HG03175 (cell line): ENCODE data around the gene PRSS36.

ENCODE experiments used
- ATAC-seq: cut with Tn5 transposase; IDR thresholded peaks from one replicate; pipeline ENCODE4 v1.9.1; 2021; ENCODE audit warnings: mild to moderate bottlenecking, moderate library complexity; ENCODE audit not compliant: unreplicated experiment

PRSS36 gene

GRCh38 chr16:31128711-31129567 is 20.9 kb downstream of the PRSS36 start:
- no peak for ATAC-seq

DNA sequence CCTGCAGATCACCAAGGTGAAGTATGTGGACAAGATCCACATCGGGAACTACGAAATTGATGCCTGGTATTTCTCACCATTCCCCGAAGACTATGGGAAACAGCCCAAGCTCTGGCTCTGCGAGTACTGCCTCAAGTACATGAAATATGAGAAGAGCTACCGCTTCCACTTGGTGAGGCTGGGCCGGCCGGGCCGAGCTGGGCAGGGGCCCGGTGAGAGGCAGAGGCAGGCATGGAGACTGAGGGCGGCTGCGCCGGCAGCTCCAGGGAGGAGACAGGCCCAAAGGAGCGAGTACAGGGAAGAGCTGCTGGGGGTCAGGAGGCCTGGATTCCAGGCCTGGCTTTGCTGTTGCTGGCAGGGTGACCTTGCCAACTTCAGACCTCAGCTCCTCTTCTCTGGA is 22.7 kb downstream of the PRSS36 start:
- no peak for ATAC-seq

- ATAC-seq, result no peak
These were observed 24.0 kb downstream of the PRSS36 start for GRCh38 chr16:31125844-31126243.

GRCh38 chr16:31120129-31120528 is 29.7 kb downstream of the PRSS36 start:
- no peak for ATAC-seq

GRCh38 chr16:31118223-31119155 is 31.4 kb downstream of the PRSS36 start:
- ATAC-seq, result no peak

DNA sequence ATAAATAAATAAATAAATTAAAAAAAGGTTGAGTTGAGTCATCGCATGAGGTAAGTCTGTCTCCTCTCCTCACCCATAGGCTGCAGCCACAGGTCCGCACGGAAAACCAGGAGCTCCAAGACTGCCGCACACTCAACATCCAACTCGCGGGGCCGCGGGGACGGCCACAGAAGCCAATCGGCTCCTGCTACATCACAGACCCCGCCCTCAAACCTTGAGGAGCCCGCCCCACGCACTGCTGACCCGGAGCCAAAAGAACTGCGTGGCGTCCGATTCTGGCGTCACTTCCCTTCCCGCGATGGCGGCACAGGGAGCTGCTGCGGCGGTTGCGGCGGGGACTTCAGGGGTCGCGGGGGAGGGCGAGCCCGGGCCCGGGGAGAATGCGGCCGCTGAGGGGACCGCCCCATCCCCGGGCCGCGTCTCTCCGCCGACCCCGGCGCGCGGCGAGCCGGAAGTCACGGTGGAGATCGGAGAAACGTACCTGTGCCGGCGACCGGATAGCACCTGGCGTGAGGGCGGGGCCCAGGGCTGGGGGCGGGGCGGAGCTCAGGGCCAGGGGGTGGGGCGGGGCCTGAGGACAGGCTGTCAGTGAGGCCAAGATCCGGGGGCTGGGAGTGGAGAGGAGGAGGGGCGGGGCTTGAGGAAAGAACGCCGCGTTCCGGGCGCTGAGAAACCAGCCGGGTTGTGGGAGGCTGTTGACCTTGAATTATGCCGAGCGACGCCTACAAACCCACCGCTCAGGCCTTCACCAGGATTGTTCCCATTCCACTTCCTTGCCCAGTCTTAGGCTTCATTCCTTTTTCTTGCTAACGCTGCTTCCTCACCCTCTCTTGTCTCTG is 32.3 kb downstream of the PRSS36 start, which contains the start of gene KAT8:
TSS of gene KAT8 (plus strand) at position 281 of the 839 bp plus-strand sequence. CDS start at position 299, 18 bp downstream.
- ATAC-seq, result peak; percentile 91

DNA sequence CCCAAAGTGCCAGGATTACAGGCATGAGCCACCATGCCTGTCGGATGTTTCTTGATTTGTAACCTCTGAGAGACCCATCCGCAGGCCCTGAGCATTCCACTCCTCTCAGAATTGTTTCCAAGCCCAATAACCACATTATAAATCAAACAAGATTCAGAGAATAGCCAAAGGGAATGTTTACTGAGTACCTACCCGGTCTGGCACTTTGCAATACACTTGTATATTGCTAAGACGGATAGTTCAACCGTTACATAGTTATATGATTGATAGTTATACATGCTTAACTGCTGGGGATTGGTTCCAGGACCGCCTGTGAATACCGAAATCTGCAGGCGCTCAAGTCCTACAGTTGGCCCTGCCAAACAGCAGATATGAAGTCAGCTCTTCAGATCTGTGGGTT is 35.4 kb downstream of the PRSS36 start:
- no peak for ATAC-seq

GRCh38 chr16:31113121-31114120 is 36.4 kb downstream of the PRSS36 start:
- ATAC-seq, result no peak

GRCh38 chr16:31112711-31113110 is 37.2 kb downstream of the PRSS36 start:
- no peak for ATAC-seq

- ATAC-seq, result no peak
These were observed 37.9 kb downstream of the PRSS36 start for GRCh38 chr16:31111881-31112466.

DNA sequence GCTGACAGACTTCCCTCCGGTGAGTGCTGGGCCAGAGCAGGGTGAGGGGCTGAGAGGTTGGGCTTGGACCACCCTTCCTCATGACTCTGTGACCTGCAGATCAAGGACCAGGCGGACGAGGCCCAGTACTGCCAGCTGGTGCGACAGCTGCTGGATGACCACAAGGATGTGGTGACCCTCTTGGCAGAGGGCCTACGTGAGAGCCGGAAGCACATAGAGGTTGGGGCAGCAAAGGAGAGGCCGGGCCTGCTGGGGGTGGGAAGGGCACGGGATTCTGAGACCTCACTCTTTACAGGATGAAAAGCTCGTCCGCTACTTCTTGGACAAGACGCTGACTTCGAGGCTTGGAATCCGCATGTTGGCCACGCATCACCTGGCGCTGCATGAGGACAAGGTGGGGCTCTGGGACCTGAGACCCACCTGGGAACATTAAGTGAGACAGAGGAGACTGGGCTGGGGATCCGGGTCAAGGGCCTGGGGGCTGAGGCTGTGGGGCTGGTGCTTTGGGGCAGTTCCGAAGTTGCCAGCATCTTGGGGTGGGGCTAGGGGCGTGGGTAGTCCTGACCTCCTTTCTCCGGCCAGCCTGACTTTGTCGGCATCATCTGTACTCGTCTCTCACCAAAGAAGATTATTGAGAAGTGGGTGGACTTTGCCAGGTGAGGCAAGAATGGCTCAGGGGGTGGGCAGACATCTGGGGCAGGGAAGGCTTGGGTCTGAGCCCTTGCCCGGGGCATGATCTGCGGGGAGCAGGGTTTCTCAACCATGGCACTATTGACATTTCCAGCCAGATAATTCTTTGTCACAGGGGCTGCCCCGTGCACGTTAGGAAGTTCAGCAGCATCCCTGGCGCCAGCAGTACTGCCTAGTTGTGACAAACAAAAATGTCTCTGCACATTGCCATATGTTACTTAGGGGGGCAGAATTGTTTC is 39.5 kb downstream of the PRSS36 start:
- ATAC-seq, result no peak

GRCh38 chr16:31109622-31110021 is 40.2 kb downstream of the PRSS36 start:
- no peak for ATAC-seq

DNA sequence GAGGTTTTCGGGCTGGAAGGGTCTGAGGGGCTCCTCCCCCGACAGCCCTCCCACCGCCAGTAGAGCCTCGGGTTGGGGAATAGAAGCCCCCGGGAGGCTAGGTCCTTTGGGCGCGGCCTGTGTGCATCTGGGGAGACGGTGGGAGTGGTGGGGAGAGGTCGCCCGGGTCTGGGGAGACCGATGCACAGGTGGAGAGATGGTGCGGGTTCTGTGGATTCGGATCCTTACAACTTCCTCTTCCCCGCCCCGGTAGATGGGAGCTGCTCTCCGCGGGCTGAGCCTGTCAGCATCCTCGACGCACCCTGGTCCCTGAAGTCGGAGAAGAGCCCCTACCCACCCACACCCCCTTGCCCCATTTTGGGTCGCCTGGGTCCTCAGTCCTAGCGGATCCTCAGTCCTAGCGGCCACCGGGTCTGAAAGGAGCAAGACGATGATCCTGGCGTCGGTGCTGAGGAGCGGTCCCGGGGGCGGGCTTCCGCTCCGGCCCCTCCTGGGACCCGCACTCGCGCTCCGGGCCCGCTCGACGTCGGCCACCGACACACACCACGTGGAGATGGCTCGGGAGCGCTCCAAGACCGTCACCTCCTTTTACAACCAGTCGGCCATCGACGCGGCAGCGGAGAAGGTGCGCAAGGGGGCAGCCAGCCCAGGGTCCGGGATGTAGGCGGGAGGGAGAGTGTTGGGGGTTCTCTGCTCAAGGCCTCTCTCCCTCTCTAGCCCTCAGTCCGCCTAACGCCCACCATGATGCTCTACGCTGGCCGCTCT is 40.9 kb downstream of the PRSS36 start:
- no peak for ATAC-seq

- peak; percentile 81 for ATAC-seq
These were observed 41.7 kb downstream of the PRSS36 start, which contains the start of gene BCKDK for GRCh38 chr16:31108035-31108793. Gene BCKDK, plus strand, starts transcription at chr16:31108386. Its CDS starts 838 bp downstream, at chr16:31109224.

GRCh38 chr16:31107465-31107867 is 42.4 kb downstream of the PRSS36 start:
- peak; percentile 48 for ATAC-seq
